Activated T-helper 9 cell treated with anti-CD3 and anti-CD28 coated beads, Interleukin-2, amount 50 U/mL, for 16 hours (primary cell): ENCODE measurements around the gene MAF.

Experiments used
- DNase-seq: peaks from one replicate; pipeline ENCODE4 v3.0.0-alpha.2; 2020; ENCODE audit warnings: low read depth

MAF gene

GRCh38 chr16:79589601-79590102 is 10.9 kb downstream of the MAF start:
- DNase-seq = no peak

- no peak for DNase-seq
These were observed 12.6 kb downstream of the MAF start for GRCh38 chr16:79587897-79588296.

- DNase-seq = no peak
These were observed 13.2 kb downstream of the MAF start for GRCh38 chr16:79587296-79587695.

GRCh38 chr16:79582789-79583188 is 17.7 kb downstream of the MAF start:
- no peak for DNase-seq

- no peak for DNase-seq
These were observed 19.9 kb downstream of the MAF start for GRCh38 chr16:79580453-79581191.

GRCh38 chr16:79576602-79577001 is 23.9 kb downstream of the MAF start:
- no peak for DNase-seq

GRCh38 chr16:79573884-79574283 is 26.7 kb downstream of the MAF start:
- DNase-seq = no peak

GRCh38 chr16:79573071-79573470 is 27.5 kb downstream of the MAF start:
- no peak for DNase-seq

GRCh38 chr16:79571903-79572535 is 28.5 kb downstream of the MAF start:
- no peak for DNase-seq

GRCh38 chr16:79571065-79571902 is 29.3 kb downstream of the MAF start:
- DNase-seq = no peak

GRCh38 chr16:79564671-79565107 is 35.8 kb downstream of the MAF start:
- no peak for DNase-seq

GRCh38 chr16:79563921-79564320 is 36.6 kb downstream of the MAF start:
- no peak for DNase-seq

GRCh38 chr16:79562166-79562823 is 38.2 kb downstream of the MAF start:
- DNase-seq = no peak

- DNase-seq = no peak
These were observed 38.8 kb downstream of the MAF start for GRCh38 chr16:79561729-79562128.

GRCh38 chr16:79560923-79561322 is 39.6 kb downstream of the MAF start:
- DNase-seq = no peak

GRCh38 chr16:79560318-79560717 is 40.2 kb downstream of the MAF start:
- no peak for DNase-seq

GRCh38 chr16:79559532-79559931 is 41.0 kb downstream of the MAF start:
- no peak for DNase-seq

- DNase-seq = no peak
These were observed 43.1 kb downstream of the MAF start for GRCh38 chr16:79557421-79557820.

- DNase-seq = no peak
These were observed 45.6 kb downstream of the MAF start for GRCh38 chr16:79554912-79555311.

- DNase-seq = no peak
These were observed 50.2 kb downstream of the MAF start for GRCh38 chr16:79550373-79550772.

- DNase-seq = no peak
These were observed 53.5 kb downstream of the MAF start for GRCh38 chr16:79547085-79547484.
